Measurements from ENCODE around the gene SLC17A9.

DNA sequence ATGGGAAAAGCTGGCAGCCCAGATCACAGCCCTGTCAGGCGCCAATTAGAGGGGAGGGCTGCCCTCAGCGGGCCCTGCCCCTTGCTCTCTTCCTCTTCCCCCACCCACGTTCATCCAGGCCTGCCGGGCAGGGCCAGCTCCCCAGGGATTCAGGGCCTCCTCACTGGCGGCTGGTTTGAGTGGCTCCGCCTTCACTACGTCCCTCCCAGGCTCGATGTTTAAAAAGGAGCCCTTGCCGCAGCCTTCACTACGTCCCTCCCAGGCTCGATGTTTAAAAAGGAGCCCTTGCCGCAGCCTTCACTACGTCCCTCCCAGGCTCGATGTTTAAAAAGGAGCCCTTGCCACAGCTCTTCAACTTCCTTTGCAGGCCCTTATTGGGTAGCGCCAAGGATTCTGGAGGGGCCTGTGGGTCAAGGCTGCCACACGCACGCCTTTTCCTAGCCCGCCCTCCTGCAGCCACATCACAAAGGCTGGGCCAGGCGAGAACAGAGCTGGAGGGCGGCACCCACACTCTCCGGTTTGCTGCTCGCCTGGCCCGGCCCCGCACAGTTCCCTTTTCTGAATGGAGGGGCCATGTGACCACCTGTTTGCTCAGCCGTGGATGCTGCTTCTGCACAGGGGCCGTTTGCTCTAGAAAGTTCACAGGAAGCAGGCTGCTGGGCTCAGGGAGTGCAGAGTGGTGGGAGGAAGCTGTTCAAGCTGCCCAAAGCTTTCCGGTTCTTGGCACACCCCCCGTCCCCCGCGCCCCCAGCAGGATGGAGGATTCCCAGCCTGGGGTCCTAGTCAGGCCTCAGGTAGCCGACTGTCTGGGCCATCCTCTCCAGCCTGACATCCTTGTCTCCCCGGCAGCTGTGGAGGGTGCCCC, 1.6 kb downstream of the SLC17A9 start:
- TF ChIP-seq, protein P1, sequence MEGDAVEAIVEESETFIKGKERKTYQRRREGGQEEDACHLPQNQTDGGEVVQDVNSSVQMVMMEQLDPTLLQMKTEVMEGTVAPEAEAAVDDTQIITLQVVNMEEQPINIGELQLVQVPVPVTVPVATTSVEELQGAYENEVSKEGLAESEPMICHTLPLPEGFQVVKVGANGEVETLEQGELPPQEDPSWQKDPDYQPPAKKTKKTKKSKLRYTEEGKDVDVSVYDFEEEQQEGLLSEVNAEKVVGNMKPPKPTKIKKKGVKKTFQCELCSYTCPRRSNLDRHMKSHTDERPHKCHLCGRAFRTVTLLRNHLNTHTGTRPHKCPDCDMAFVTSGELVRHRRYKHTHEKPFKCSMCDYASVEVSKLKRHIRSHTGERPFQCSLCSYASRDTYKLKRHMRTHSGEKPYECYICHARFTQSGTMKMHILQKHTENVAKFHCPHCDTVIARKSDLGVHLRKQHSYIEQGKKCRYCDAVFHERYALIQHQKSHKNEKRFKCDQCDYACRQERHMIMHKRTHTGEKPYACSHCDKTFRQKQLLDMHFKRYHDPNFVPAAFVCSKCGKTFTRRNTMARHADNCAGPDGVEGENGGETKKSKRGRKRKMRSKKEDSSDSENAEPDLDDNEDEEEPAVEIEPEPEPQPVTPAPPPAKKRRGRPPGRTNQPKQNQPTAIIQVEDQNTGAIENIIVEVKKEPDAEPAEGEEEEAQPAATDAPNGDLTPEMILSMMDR (IDR thresholded peaks at IDR 0.05), result no peak
- TF ChIP-seq EP300 (IDR thresholded peaks at IDR 0.05), result no peak
